HEK293 (cell line): Measurements from ENCODE around the gene MARCHF10.

Source experiments
- CTCF ChIA-PET: fragments of 350-600 bp; formaldehyde crosslinking; extraction: SDS; loops from one replicate; lab custom pipeline; 2021; ENCODE audit warnings: antibody characterized with exemption; lab: Yijun Ruan, JAX
- POLR2A ChIA-PET: fragments of 300-600 bp; formaldehyde crosslinking; extraction: SDS; loops from one replicate; lab custom pipeline; 2020; ENCODE audit warnings: antibody characterized with exemption, inconsistent platforms; lab: Yijun Ruan, JAX
- H3K27ac ChIP-seq: fragments of 200-500 bp; sonication (Bioruptor generic); 2 replicates; pipeline ENCODE4 v1.5.1; 2014; ENCODE audit warnings: low read depth, low read length, control low read depth, inconsistent platforms; ENCODE audit errors: extremely low read depth
- H3K36me3 ChIP-seq, 2 experiments: fragments of 200-500 bp in 1 of 2; sonication (Bioruptor generic) in 1 of 2; 1 replicate in 1 of 2; 2 replicates in 1 of 2; pipeline ENCODE4 v1.5.1; 2014 to 2017; ENCODE audit warnings: inconsistent platforms in 2 of 2, low read length in 2 of 2; ENCODE audit not compliant: control insufficient read depth in 2 of 2, insufficient read depth in 1 of 2
- H3K4me1 ChIP-seq: fragments of 200-500 bp; sonication (Bioruptor generic); 2 replicates; pipeline ENCODE4 v1.5.1; 2014; ENCODE audit warnings: mild to moderate bottlenecking, low read length, inconsistent platforms; ENCODE audit not compliant: control insufficient read depth, insufficient read depth
- H3K4me3 ChIP-seq: 2 replicates; pipeline ENCODE4 v1.5.1; 2011; ENCODE audit warnings: low read depth, mild to moderate bottlenecking, control low read depth, low read length, moderate library complexity
- H3K9me3 ChIP-seq: fragments of 200-500 bp; sonication (Bioruptor generic); 2 replicates; pipeline ENCODE4 v1.5.1; 2014; ENCODE audit warnings: low read depth, low read length, inconsistent platforms; ENCODE audit not compliant: control insufficient read depth, insufficient read depth
- FEZF1 ChIP-seq: fragments of 450-650 bp; formaldehyde crosslinking; IDR thresholded peaks from 2 replicates; pipeline ENCODE4 v1.5.1; 2016; ENCODE audit warnings: missing biosample characterization, missing genetic modification characterization
- GLI4 ChIP-seq: fragments of 450-650 bp; formaldehyde crosslinking; IDR thresholded peaks from 2 replicates; pipeline ENCODE4 v1.5.1; 2016; ENCODE audit warnings: missing biosample characterization, missing genetic modification characterization
- KLF10 ChIP-seq: fragments of 450-650 bp; IDR thresholded peaks from 2 replicates; pipeline ENCODE4 v1.5.1; 2018; ENCODE audit warnings: missing biosample characterization, mild to moderate bottlenecking, missing genetic modification characterization
- MYNN ChIP-seq: fragments of 450-650 bp; formaldehyde crosslinking; IDR thresholded peaks from 2 replicates; pipeline ENCODE4 v1.5.1; 2016; ENCODE audit warnings: missing biosample characterization, missing genetic modification characterization, borderline replicate concordance
- SETDB1 ChIP-seq: IDR thresholded peaks from one replicate; pipeline ENCODE4 v1.6.1; 2017; ENCODE audit warnings: mild to moderate bottlenecking, low read length, moderate library complexity, mixed read lengths; ENCODE audit not compliant: insufficient read length
- TRIM28 ChIP-seq: IDR thresholded peaks from 2 replicates; pipeline ENCODE4 v1.6.1; 2011; ENCODE audit warnings: low read length, control low read depth, borderline replicate concordance
- TSHZ1 ChIP-seq: fragments of 450-650 bp; formaldehyde crosslinking; IDR thresholded peaks from 2 replicates; pipeline ENCODE4 v1.5.1; 2016; ENCODE audit warnings: missing biosample characterization, missing genetic modification characterization, borderline replicate concordance
- ZBTB1 ChIP-seq: fragments of 450-650 bp; formaldehyde crosslinking; IDR thresholded peaks from 2 replicates; pipeline ENCODE4 v1.5.1; 2016; ENCODE audit warnings: missing biosample characterization, missing genetic modification characterization
- ZFHX2 ChIP-seq: fragments of 450-650 bp; formaldehyde crosslinking; conservative IDR thresholded peaks from 2 replicates; pipeline ENCODE4 v1.5.1; 2016; ENCODE audit warnings: missing biosample characterization, missing genetic modification characterization
- ZFP37 ChIP-seq: fragments of 450-650 bp; formaldehyde crosslinking; IDR thresholded peaks from 2 replicates; pipeline ENCODE4 v1.5.1; 2016; ENCODE audit warnings: missing biosample characterization, missing genetic modification characterization
- ZNF175 ChIP-seq: fragments of 450-650 bp; formaldehyde crosslinking; IDR thresholded peaks from 2 replicates; pipeline ENCODE4 v1.5.1; 2016; ENCODE audit warnings: missing biosample characterization, missing genetic modification characterization
- ZNF223 ChIP-seq: fragments of 450-650 bp; formaldehyde crosslinking; IDR thresholded peaks from 2 replicates; pipeline ENCODE4 v1.5.1; 2016; ENCODE audit warnings: missing biosample characterization, missing genetic modification characterization
- ZNF292 ChIP-seq: fragments of 450-650 bp; formaldehyde crosslinking; IDR thresholded peaks from 2 replicates; pipeline ENCODE4 v1.5.1; 2016; ENCODE audit warnings: low read depth, missing biosample characterization, missing genetic modification characterization, borderline replicate concordance
- ZNF324 ChIP-seq: fragments of 450-650 bp; formaldehyde crosslinking; IDR thresholded peaks from 2 replicates; pipeline ENCODE4 v1.5.1; 2016; ENCODE audit warnings: missing biosample characterization, missing genetic modification characterization
- ZNF354C ChIP-seq: fragments of 450-650 bp; formaldehyde crosslinking; IDR thresholded peaks from 2 replicates; pipeline ENCODE4 v1.5.1; 2016; ENCODE audit warnings: missing biosample characterization, missing genetic modification characterization, low read depth, borderline replicate concordance
- ZNF391 ChIP-seq: fragments of 450-650 bp; formaldehyde crosslinking; IDR thresholded peaks from 2 replicates; pipeline ENCODE4 v1.5.1; 2016; ENCODE audit warnings: low read depth, missing biosample characterization, missing genetic modification characterization, borderline replicate concordance
- ZNF404 ChIP-seq: fragments of 450-650 bp; formaldehyde crosslinking; IDR thresholded peaks from 2 replicates; pipeline ENCODE4 v1.5.1; 2017; ENCODE audit warnings: missing biosample characterization, missing genetic modification characterization
- ZNF423 ChIP-seq: fragments of 450-650 bp; formaldehyde crosslinking; IDR thresholded peaks from 2 replicates; pipeline ENCODE4 v1.5.1; 2016; ENCODE audit warnings: missing biosample characterization, missing genetic modification characterization
- ZNF513 ChIP-seq: fragments of 450-650 bp; IDR thresholded peaks from 2 replicates; pipeline ENCODE4 v1.5.1; 2018; ENCODE audit warnings: missing biosample characterization, missing genetic modification characterization
- ZNF624 ChIP-seq: fragments of 450-650 bp; formaldehyde crosslinking; IDR thresholded peaks from 2 replicates; pipeline ENCODE4 v1.5.1; 2017; ENCODE audit warnings: missing biosample characterization, missing genetic modification characterization
- ZNF629 ChIP-seq: fragments of 450-650 bp; formaldehyde crosslinking; IDR thresholded peaks from 2 replicates; pipeline ENCODE4 v1.5.1; 2017; ENCODE audit warnings: missing biosample characterization, missing genetic modification characterization
- ZNF660 ChIP-seq: fragments of 450-650 bp; IDR thresholded peaks from 2 replicates; pipeline ENCODE4 v1.5.1; 2018; ENCODE audit warnings: missing biosample characterization, mild to moderate bottlenecking, missing genetic modification characterization
- ZNF704 ChIP-seq: fragments of 450-650 bp; formaldehyde crosslinking; IDR thresholded peaks from 2 replicates; pipeline ENCODE4 v1.5.1; 2016; ENCODE audit warnings: missing biosample characterization, missing genetic modification characterization
- ZNF785 ChIP-seq: fragments of 450-650 bp; formaldehyde crosslinking; IDR thresholded peaks from 2 replicates; pipeline ENCODE4 v1.5.1; 2016; ENCODE audit warnings: missing biosample characterization, missing genetic modification characterization
- ZNF843 ChIP-seq: fragments of 450-650 bp; formaldehyde crosslinking; IDR thresholded peaks from 2 replicates; pipeline ENCODE4 v1.5.1; 2016; ENCODE audit warnings: missing biosample characterization, missing genetic modification characterization
- ZXDB ChIP-seq: fragments of 450-650 bp; formaldehyde crosslinking; IDR thresholded peaks from 2 replicates; pipeline ENCODE4 v1.5.1; 2016; ENCODE audit warnings: missing biosample characterization, missing genetic modification characterization
- TF ChIP-seq, protein P1 (sequence below): fragments of 450-650 bp; formaldehyde crosslinking; IDR thresholded peaks from 2 replicates; pipeline ENCODE4 v1.5.1; 2016; ENCODE audit warnings: missing biosample characterization, missing genetic modification characterization

MARCHF10 gene

DNA sequence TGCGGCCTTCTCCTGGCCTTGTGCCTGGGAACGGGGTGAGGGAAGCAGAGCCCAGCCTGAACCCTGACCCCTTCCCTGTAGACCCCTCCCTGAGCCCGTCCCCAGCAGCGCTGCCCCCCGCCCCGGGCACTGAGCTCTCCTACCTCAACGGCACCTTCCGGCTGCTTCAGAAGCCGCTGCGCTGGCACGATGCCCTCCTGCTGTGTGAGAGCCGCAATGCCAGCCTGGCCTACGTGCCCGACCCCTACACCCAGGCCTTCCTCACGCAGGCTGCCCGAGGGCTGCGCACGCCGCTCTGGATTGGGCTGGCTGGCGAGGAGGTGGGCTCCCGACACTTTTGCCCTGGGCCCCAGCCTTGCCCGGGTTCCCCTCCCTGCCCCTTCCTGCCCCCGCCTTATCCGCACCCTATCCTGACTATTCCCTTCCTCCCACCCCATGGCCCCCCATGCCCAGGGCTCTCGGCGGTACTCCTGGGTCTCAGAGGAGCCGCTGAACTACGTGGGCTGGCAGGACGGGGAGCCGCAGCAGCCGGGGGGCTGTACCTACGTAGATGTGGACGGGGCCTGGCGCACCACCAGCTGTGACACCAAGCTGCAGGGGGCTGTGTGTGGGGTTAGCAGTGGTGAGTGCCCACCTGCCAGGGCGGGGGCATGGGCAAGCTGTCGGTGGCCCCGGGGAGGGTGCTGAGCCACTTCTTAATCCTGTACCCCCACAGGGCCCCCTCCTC is 118.5 kb downstream of the MARCHF10 start (continued):
- TF ChIP-seq ZNF175 (tag by site-specific recombination) = no peak
- TF ChIP-seq ZNF324 (tag by site-specific recombination) = no peak
- no peak for TF ChIP-seq ZXDB (tag by site-specific recombination)
- TF ChIP-seq ZNF704 (tag by site-specific recombination) = no peak

DNA sequence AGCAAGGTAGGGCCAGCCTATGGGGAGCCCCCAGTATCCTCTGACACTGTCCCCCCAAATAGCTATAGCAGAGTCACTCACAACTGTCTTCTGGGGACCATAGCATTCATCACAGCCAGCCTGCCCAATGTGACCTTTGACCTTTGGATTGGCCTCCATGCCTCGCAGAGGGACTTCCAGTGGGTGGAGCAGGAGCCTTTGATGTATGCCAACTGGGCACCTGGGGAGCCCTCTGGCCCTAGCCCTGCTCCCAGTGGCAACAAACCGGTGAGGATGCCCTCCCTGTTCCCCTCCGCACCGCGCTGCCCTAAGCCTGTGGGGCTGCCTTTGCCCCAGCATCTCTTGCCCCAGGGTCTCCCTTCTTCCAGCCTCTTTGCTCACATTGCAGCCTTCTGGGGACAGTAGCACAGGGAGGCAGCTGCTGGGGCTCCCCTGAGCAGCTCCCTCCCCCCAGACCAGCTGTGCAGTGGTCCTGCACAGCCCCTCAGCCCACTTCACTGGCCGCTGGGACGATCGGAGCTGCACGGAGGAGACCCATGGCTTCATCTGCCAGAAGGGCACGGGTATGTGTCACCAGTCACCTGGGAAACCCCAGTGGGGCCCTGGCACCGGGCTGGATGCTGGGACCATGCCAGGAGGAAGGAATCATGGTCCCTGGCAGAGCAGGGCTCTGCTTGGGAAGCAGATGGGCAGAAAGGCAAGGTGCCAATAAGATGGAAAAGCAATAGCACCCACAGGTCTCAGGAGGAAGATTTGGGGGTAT is 119.5 kb downstream of the MARCHF10 start:
- Histone ChIP-seq H3K4me1 (no peaks in the 10 kb centered on the region), H3K4me3 (no peak overlapping the region), H3K36me3 (peaks cover 0 to 46% of the 10 kb centered on the region in 2 experiments; a peak in 2 of 3 replicates), H3K27ac (no peak overlapping the region), H3K9me3 (no peaks in the 10 kb centered on the region)
- CTCF ChIA-PET = no interaction called here
- no peak for TF ChIP-seq ZNF513 (tag by site-specific recombination)
- no peak for TF ChIP-seq ZBTB1 (tag by site-specific recombination)
- no peak for TF ChIP-seq ZNF391 (tag by site-specific recombination)
- TF ChIP-seq FEZF1 = no peak
- TF ChIP-seq ZNF785 (tag by site-specific recombination) = no peak
- TF ChIP-seq ZFP37 (tag by site-specific recombination) = no peak
- TF ChIP-seq TSHZ1 (tag by site-specific recombination) = no peak
- TF ChIP-seq ZNF404 (tag by site-specific recombination) = no peak
- TF ChIP-seq SETDB1 = no peak
- TF ChIP-seq MYNN (tag by site-specific recombination) = no peak
- no peak for TF ChIP-seq ZNF354C (tag by site-specific recombination)
- POLR2A ChIA-PET = no interaction called here

- Histone ChIP-seq H3K36me3 (peaks cover 0 to 48% of the 10 kb centered on the region in 2 experiments; a peak in 2 of 3 replicates), H3K27ac (no peak overlapping the region)
- CTCF ChIA-PET = no interaction called here
- POLR2A ChIA-PET = no interaction called here
- TF ChIP-seq ZNF292 (tag by site-specific recombination) (no peak), ZNF843 (tag by site-specific recombination) (no peak), ZNF629 (tag by site-specific recombination) (no peak), TRIM28 (no peak), ZBTB1 (tag by site-specific recombination) (no peak), GLI4 (tag by site-specific recombination) (no peak), KLF10 (tag by site-specific recombination) (no peak), ZFHX2 (tag by site-specific recombination) (no peak), ZNF624 (no peak), ZNF223 (tag by site-specific recombination) (no peak), ZNF423 (tag by site-specific recombination) (no peak), ZNF660 (tag by site-specific recombination) (no peak), SETDB1 (no peak)
- TF ChIP-seq, protein P1, sequence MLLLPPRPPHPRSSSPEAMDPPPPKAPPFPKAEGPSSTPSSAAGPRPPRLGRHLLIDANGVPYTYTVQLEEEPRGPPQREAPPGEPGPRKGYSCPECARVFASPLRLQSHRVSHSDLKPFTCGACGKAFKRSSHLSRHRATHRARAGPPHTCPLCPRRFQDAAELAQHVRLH = no peak
- TF ChIP-seq, all 188 proteins: peak for 0
- Histone ChIP-seq H3K4me3 (no peak overlapping the region), H3K4me1 (no peaks in the 10 kb centered on the region), H3K9me3 (no peaks in the 10 kb centered on the region)
Observed at GRCh38 chr17:62687997-62688396, 120.1 kb downstream of the MARCHF10 start.
